Measurements from ENCODE around the gene GMPS. TPM values are rescaled to one million over a fixed set of nuclear protein-coding genes. Genes with fewer than 3 reads are reported as not detected.
"Not testable (repeated sequence)": the region's sequence is repeated elsewhere in the genome, so short reads cannot be mapped to it uniquely, and the experiment has no call there.

The GMPS gene
- total RNA-seq, result 43.9 TPM
- 21.1 TPM for polyA plus RNA-seq (ENCODE audit: insufficient read depth, low read depth, low replicate concordance)
- long read RNA-seq, donor 1, full-length matches to known transcripts, result 3 of 15 reads
- long read RNA-seq, donor 1, partial matches to known transcripts, result 12 of 15 reads
- long read RNA-seq, donor 1, other reads (novel, unspliced or antisense), result 0 of 15 reads
- long read RNA-seq, donor 2, full-length matches to known transcripts, result 7 of 7 reads
- long read RNA-seq, donor 2, partial matches to known transcripts, result 0 of 7 reads
- long read RNA-seq, donor 2, other reads (novel, unspliced or antisense), result 0 of 7 reads
- long read RNA-seq, donor 3, full-length matches to known transcripts, result 9 of 15 reads
- long read RNA-seq, donor 3, partial matches to known transcripts, result 6 of 15 reads
- long read RNA-seq, donor 3, other reads (novel, unspliced or antisense), result 0 of 15 reads
- long read RNA-seq, donor 4, full-length matches to known transcripts, result 8 of 8 reads
- long read RNA-seq, donor 4, partial matches to known transcripts, result 0 of 8 reads
- long read RNA-seq, donor 4, other reads (novel, unspliced or antisense), result 0 of 8 reads
- long read RNA-seq, donor 5, result 0 reads
- long read RNA-seq, donor 6, full-length matches to known transcripts, result 5 of 5 reads
- long read RNA-seq, donor 6, partial matches to known transcripts, result 0 of 5 reads
- long read RNA-seq, donor 6, other reads (novel, unspliced or antisense), result 0 of 5 reads
- long read RNA-seq, donor 7, full-length matches to known transcripts, result 36 of 41 reads
- long read RNA-seq, donor 7, partial matches to known transcripts, result 2 of 41 reads
- long read RNA-seq, donor 7, other reads (novel, unspliced or antisense), result 3 of 41 reads
- long read RNA-seq, donor 8, full-length matches to known transcripts, result 6 of 17 reads
- long read RNA-seq, donor 8, partial matches to known transcripts, result 11 of 17 reads
- long read RNA-seq, donor 8, other reads (novel, unspliced or antisense), result 0 of 17 reads
- long read RNA-seq, donor 9, full-length matches to known transcripts, result 2 of 2 reads
- long read RNA-seq, donor 9, partial matches to known transcripts, result 0 of 2 reads
- long read RNA-seq, donor 9, other reads (novel, unspliced or antisense), result 0 of 2 reads
- long read RNA-seq, donor 10, full-length matches to known transcripts, result 4 of 16 reads
- long read RNA-seq, donor 10, partial matches to known transcripts, result 12 of 16 reads
- long read RNA-seq, donor 10, other reads (novel, unspliced or antisense), result 0 of 16 reads

- FAIRE-seq (no peak), DNase-seq (peak; percentile 97 to 98 (median 98))
- Histone ChIP-seq H3K9me3 (ENCODE audit: control insufficient read depth in 2 of 3, insufficient read depth in 1 of 3, low read length in 3 of 3) (no peaks in the 10 kb centered on the region), H3K27ac (ENCODE audit: low read depth in 2 of 2, low read length in 2 of 2) (peak within 1 kb of the TSS; percentile 96 to 97), H3K4me3 (ENCODE audit: low read length in 3 of 3) (peak within 1 kb of the TSS; percentile 69 to 84 (median 83)), H3K9ac (ENCODE audit: low read length in 3 of 3) (peak within 1 kb of the TSS; percentile 72 to 89 (median 85)), H3K27me3 (ENCODE audit: control insufficient read depth, insufficient read depth, low read length) (no peaks in the 10 kb centered on the region), H3K4me1 (ENCODE audit: control insufficient read depth in 2 of 3, insufficient read depth in 2 of 3, low read depth in 1 of 3, low read length in 3 of 3) (peaks cover 0 to 10% (median 6%) of the 10 kb centered on the region in 3 donors), H3K36me3 (ENCODE audit: control insufficient read depth in 2 of 3, insufficient read depth in 3 of 3, low read length in 3 of 3) (no peaks in the 10 kb centered on the region)
- TF ChIP-seq CTCF (IDR thresholded peaks at IDR 0.05; ENCODE audit: borderline replicate concordance, extremely low read depth, insufficient read depth), result peak; percentile 58
- intact Hi-C loops (cut with DNase I), result no loop called here
These were observed at the start of gene GMPS for GRCh38 chr3:155870133-155870944. Gene GMPS (plus strand): TSS chr3:155870650. CDS start chr3:155870871, 221 bp downstream.

- H3K9ac ChIP-seq (ENCODE audit: low read length in 3 of 3); intact Hi-C loops (cut with DNase I); H3K4me3 ChIP-seq (ENCODE audit: low read length in 3 of 3); H3K27me3 ChIP-seq (ENCODE audit: control insufficient read depth, insufficient read depth, low read length); DNase-seq; H3K9me3 ChIP-seq (ENCODE audit: control insufficient read depth in 2 of 3, insufficient read depth in 1 of 3, low read length in 3 of 3); H3K36me3 ChIP-seq (ENCODE audit: control insufficient read depth in 2 of 3, insufficient read depth in 3 of 3, low read length in 3 of 3); H3K27ac ChIP-seq (ENCODE audit: low read depth in 2 of 2, low read length in 2 of 2); H3K4me1 ChIP-seq (ENCODE audit: control insufficient read depth in 2 of 3, insufficient read depth in 2 of 3, low read depth in 1 of 3, low read length in 3 of 3); FAIRE-seq: not testable (repeated sequence)
These were observed 41.9 kb upstream of the GMPS start for GRCh38 chr3:155828490-155829098.

GRCh38 chr3:155835341-155836071 lies 34.9 kb upstream of the GMPS start:
- no peaks in the 10 kb centered on the region for H3K4me1 ChIP-seq (ENCODE audit: control insufficient read depth in 2 of 3, insufficient read depth in 2 of 3, low read depth in 1 of 3, low read length in 3 of 3)
- no peak overlapping the region for H3K9ac ChIP-seq (ENCODE audit: low read length in 3 of 3)
- H3K27me3 ChIP-seq (ENCODE audit: control insufficient read depth, insufficient read depth, low read length), result no peaks in the 10 kb centered on the region
- H3K36me3 ChIP-seq (ENCODE audit: control insufficient read depth in 2 of 3, insufficient read depth in 3 of 3, low read length in 3 of 3), result no peaks in the 10 kb centered on the region
- no peak overlapping the region for H3K27ac ChIP-seq (ENCODE audit: low read depth in 2 of 2, low read length in 2 of 2)
- DNase-seq (no peak), FAIRE-seq (no peak)
- no peak overlapping the region for H3K4me3 ChIP-seq (ENCODE audit: low read length in 3 of 3)
- no peaks in the 10 kb centered on the region for H3K9me3 ChIP-seq (ENCODE audit: control insufficient read depth in 2 of 3, insufficient read depth in 1 of 3, low read length in 3 of 3)
- no peak for TF ChIP-seq CTCF (IDR thresholded peaks at IDR 0.05; ENCODE audit: borderline replicate concordance, extremely low read depth, insufficient read depth)
- intact Hi-C loops (cut with DNase I), result no loop called here
